K562 (cell line): ENCODE measurements around the gene DENND2A. TPM values are rescaled to one million over a fixed set of nuclear protein-coding genes. Genes with fewer than 3 reads are reported as not detected.
A peak's percentile ranks its signal among the peaks of the same experiment; 100 is the strongest.

Experiments used
- ATAC-seq: fragments of 200-7000 bp; cut with Tn5 transposase; 3 replicates; pipeline ENCODE4 v1.9.1; 2020; ENCODE audit warnings: moderate library complexity
- BruUV-seq: library from RNA; stranded (reverse); fragments of 400-500 nt; replicated peaks from 2 replicates; lab custom pipeline; 2021; lab: Mats Ljungman, UMichigan
- CTCF ChIA-PET: fragments of 300-600 bp; formaldehyde crosslinking; extraction: SDS; loops from one replicate; lab custom pipeline; 2021; ENCODE audit warnings: low intra/inter-chr PET ratio; lab: Yijun Ruan, JAX
- POLR2A ChIA-PET: fragments of 300-600, 350-650 bp; sonication (Branson Sonifier 250); formaldehyde crosslinking; extraction: SDS; loops from one replicate; lab custom pipeline; 2021; ENCODE audit warnings: antibody characterized with exemption, inconsistent platforms; lab: Yijun Ruan, JAX
- DNase-seq, 4 experiments: peaks; one replicate each; pipeline versions ENCODE4 v3.0.0 to v3.0.0-alpha.2; 2011 to 2018; ENCODE audit warnings: low spot score in 3 of 4, mixed read lengths in 3 of 4; ENCODE audit errors: extremely low read depth in 1 of 4
- FAIRE-seq: peaks from 2 replicates; lab custom pipeline; 2011; peaks lifted over from hg19 to GRCh38; lab: Jason Lieb, UNC
- H2AFZ ChIP-seq: 2 replicates; pipeline ENCODE4 v1.6.0; 2011; ENCODE audit warnings: low read depth, low read length, control low read depth, inconsistent platforms
- H3K27ac ChIP-seq: fragments of 200-600 bp; 3 replicates; pipeline ENCODE4 v1.8.0; 2011; ENCODE audit warnings: low read depth, mild to moderate bottlenecking, control low read depth, inconsistent platforms, low read length, moderate library complexity, mixed read lengths; ENCODE audit errors: extremely low read depth
- H3K27me3 ChIP-seq, 2 experiments: fragments of 300-600 bp in 1 of 2; 2 replicates in 1 of 2; 3 replicates in 1 of 2; pipeline versions ENCODE4 v1.6.0 to v1.8.0; 2011; ENCODE audit warnings: inconsistent platforms in 2 of 2, low read length in 2 of 2, mild to moderate bottlenecking in 1 of 2, mixed read lengths in 1 of 2, moderate library complexity in 1 of 2; ENCODE audit not compliant: control insufficient read depth in 2 of 2, insufficient read depth in 2 of 2
- H3K36me3 ChIP-seq: fragments of 300-600 bp; 3 replicates; pipeline ENCODE4 v1.8.0; 2011; ENCODE audit warnings: mild to moderate bottlenecking, low read length, inconsistent platforms; ENCODE audit not compliant: control insufficient read depth, insufficient read depth
- H3K4me1 ChIP-seq, 2 experiments: fragments of 200-600 bp in 1 of 2; replicated peaks in 1 of 2; 2 replicates in 1 of 2; 3 replicates in 1 of 2; pipeline versions ENCODE4 v1.5.1 to v1.8.0; 2011; ENCODE audit warnings: inconsistent platforms in 2 of 2, low read length in 2 of 2, mild to moderate bottlenecking in 1 of 2, mixed read lengths in 1 of 2, moderate library complexity in 1 of 2; ENCODE audit not compliant: control insufficient read depth in 2 of 2, insufficient read depth in 2 of 2
- H3K4me2 ChIP-seq: 2 replicates; pipeline ENCODE4 v1.6.1; 2011; ENCODE audit warnings: low read length, control low read depth, inconsistent platforms, mixed read lengths; ENCODE audit not compliant: insufficient read depth
- H3K4me3 ChIP-seq: fragments of 200-600 bp; sonication (generic), shearing (Covaris generic); 2 replicates; pipeline ENCODE4 v1.5.1; 2016; ENCODE audit warnings: control low read depth, inconsistent platforms
- H3K79me2 ChIP-seq: fragments of 200-600 bp; 3 replicates; pipeline ENCODE4 v1.8.0; 2011; ENCODE audit warnings: low read length, inconsistent platforms; ENCODE audit not compliant: control insufficient read depth, insufficient read depth
- H3K9ac ChIP-seq, 2 experiments: 2 replicates each; pipeline versions ENCODE4 v1.6.0 to v1.6.1; 2011; ENCODE audit warnings: low read depth in 2 of 2, low read length in 2 of 2, control low read depth in 1 of 2, inconsistent platforms in 1 of 2, mild to moderate bottlenecking in 1 of 2, mixed read lengths in 1 of 2; ENCODE audit not compliant: insufficient read depth in 1 of 2
- H3K9me1 ChIP-seq: one replicate; pipeline ENCODE4 v1.6.0; 2011; ENCODE audit warnings: inconsistent platforms, mild to moderate bottlenecking, low read length, moderate library complexity; ENCODE audit not compliant: control insufficient read depth, insufficient read depth
- H3K9me3 ChIP-seq: replicated peaks from 2 replicates; pipeline ENCODE4 v1.5.1; 2011; ENCODE audit warnings: low read depth, low read length, inconsistent platforms; ENCODE audit not compliant: control insufficient read depth, insufficient read depth
- H4K20me1 ChIP-seq: replicated peaks from 2 replicates; pipeline ENCODE4 v1.6.1; 2011; ENCODE audit warnings: low read length, inconsistent platforms, mixed read lengths; ENCODE audit not compliant: control insufficient read depth, insufficient read depth
- ARID3B ChIP-seq: fragments of 250-450 bp; sonication (Bioruptor Pico); IDR thresholded peaks from 2 replicates; pipeline ENCODE4 v1.4.0; 2020; ENCODE audit warnings: borderline replicate concordance
- CTCFL ChIP-seq: IDR thresholded peaks from 2 replicates; pipeline ENCODE4 v1.6.1; 2011; ENCODE audit warnings: borderline replicate concordance, low read depth, mild to moderate bottlenecking, moderate library complexity, low read length; ENCODE audit not compliant: insufficient read depth, poor library complexity, severe bottlenecking
- FUS ChIP-seq: fragments of 200-400 bp; formaldehyde crosslinking; optimal IDR thresholded peaks from 2 replicates; pipeline ENCODE3; 2017; ENCODE audit warnings: low read depth, low read length
- GATAD2A ChIP-seq: fragments of 450-650 bp; IDR thresholded peaks from 2 replicates; pipeline ENCODE4 v1.6.1; 2017
- HNRNPL ChIP-seq: fragments of 200-400 bp; formaldehyde crosslinking; IDR thresholded peaks from 2 replicates; pipeline ENCODE4 v1.6.1; 2017; ENCODE audit warnings: low read depth, mild to moderate bottlenecking, low read length
- L3MBTL2 ChIP-seq: fragments of 450-650 bp; IDR thresholded peaks from 2 replicates; pipeline ENCODE4 v1.6.1; 2016; ENCODE audit warnings: mild to moderate bottlenecking, moderate library complexity
- PREB ChIP-seq: sonication (generic); formaldehyde crosslinking; IDR thresholded peaks from 2 replicates; pipeline ENCODE4 v1.8.1; 2023; ENCODE audit warnings: mild to moderate bottlenecking, missing genetic modification reagents
- RBM39 ChIP-seq: fragments of 200-400 bp; formaldehyde crosslinking; optimal IDR thresholded peaks from 2 replicates; pipeline ENCODE3; 2018; ENCODE audit warnings: low read depth, low read length
- U2AF1 ChIP-seq: fragments of 200-400 bp; formaldehyde crosslinking; optimal IDR thresholded peaks from 2 replicates; pipeline ENCODE3; 2017; ENCODE audit warnings: mild to moderate bottlenecking, low read depth, low read length, moderate library complexity
- ZBTB49 ChIP-seq: sonication (generic); formaldehyde crosslinking; IDR thresholded peaks from 2 replicates; pipeline ENCODE4 v1.8.0; 2022; ENCODE audit warnings: missing genetic modification reagents, mild to moderate bottlenecking, borderline replicate concordance
- ZKSCAN1 ChIP-seq: fragments of 150-350 bp; IDR thresholded peaks from 2 replicates; pipeline ENCODE4 v1.6.1; 2016; ENCODE audit warnings: low read depth, low read length
- ZNF274 ChIP-seq: IDR thresholded peaks from 2 replicates; pipeline ENCODE4 v1.6.1; 2011; ENCODE audit warnings: low read depth, mild to moderate bottlenecking, low read length, moderate library complexity, borderline replicate concordance
- ZNF699 ChIP-seq: fragments of 250-450 bp; sonication (Bioruptor Pico); IDR thresholded peaks from 2 replicates; pipeline ENCODE4 v1.8.0; 2021; ENCODE audit warnings: mild to moderate bottlenecking, moderate library complexity; ENCODE audit not compliant: insufficient replicate concordance
- WGBS: fragments of 100-300 bp; shearing (Covaris generic); methylation state at CpG from one replicate; pipeline ENCODE4 v1.1.6; 2016; ENCODE audit warnings: low coverage, mixed read lengths; ENCODE audit not compliant: insufficient coverage; ENCODE audit errors: missing lambda C conversion rate; 5-methylcytosine and 5-hydroxymethylcytosine counted together
- in situ Hi-C: fragments of 300-500 bp; cut with MboI; formaldehyde crosslinking; loops from 4 replicates; pipeline ENCODE4 v1.15.0; 2018; ENCODE audit warnings: inconsistent platforms, mixed read lengths
- intact Hi-C: fragments of 100-400 bp; cut with micrococcal nuclease; formaldehyde crosslinking; loops from 2 replicates; pipeline ENCODE4 v1.14.2; 2022
- polyA plus RNA-seq, 8 experiments: library from polyadenylated mRNA; depleted of rRNA in 4 of 8; stranded (reverse) in 5 of 8; unstranded in 3 of 8; fragments of >200 nt; fragmentation: Nextera tagmentation in 2 of 8; fragmentation: Illumina TruSeq in 1 of 8; extraction: Ambion mirVana in 2 of 8; extraction: Trizol in 1 of 8; gene quantifications; 2 replicates each; pipeline versions ENCODE4 v1.2.1 to v1.2.3, GENCODE V29; 2011 to 2014; ENCODE audit warnings: inconsistent platforms in 1 of 8, missing spikeins in 1 of 8
- total RNA-seq, 7 experiments: library from RNA; depleted of rRNA in 6 of 7; stranded (reverse); fragments of >200 nt in 6 of 7; fragmentation: Illumina TruSeq in 2 of 7; extraction: Trizol in 2 of 7; gene quantifications; 2 replicates each; pipeline versions ENCODE4 v1.2.1 to v1.2.3, GENCODE V29; 2011 to 2021; ENCODE audit warnings: low replicate concordance in 1 of 7

The DENND2A gene
- total and polyA plus RNA-seq, 9 of the 15 experiments (the other 6 are each of a cell fraction or from before 2014, with no cell fraction given) = not detected

GRCh38 chr7:140478246-140479061 lies 162.2 kb downstream of the DENND2A start:
- no peaks in the 10 kb centered on the region for H3K9me1 ChIP-seq
- FAIRE-seq (no peak), ATAC-seq (peak; percentile 78), DNase-seq (peak in 2 of 4 experiments; percentile 67 to 85)
- no TSS peak for BruUV-seq
- WGBS = under 1% methylated on average over 55 of the region's 69 CpGs
- intact Hi-C loops = loop anchor here (1.0 to 5.0 kb wide), 4 partner anchors 10 to 534 kb away; partner anchors contain the start of genes KDM7A and MRPS33
- ChIA-PET POLR2A (interaction anchor here (0.5 to 4.1 kb wide), 17 partner anchors 9 to 669 kb away, joined by 3 to 44 read pairs (median 3); no protein-coding TSS in a partner anchor), CTCF (interaction anchor here (0.6 to 0.7 kb wide), 2 partner anchors 9 to 15 kb away, joined by 5 to 6 read pairs; no protein-coding TSS in a partner anchor)
- peaks cover 3% of the 10 kb centered on the region; the same call in 1 of the 3 replicates for H3K36me3 ChIP-seq
- in situ Hi-C loops = no loop called here
- H3K4me1 ChIP-seq = peaks cover 12 to 34% of the 10 kb centered on the region in 2 experiments
- no peaks in the 10 kb centered on the region for H3K9me3 ChIP-seq
- peak overlapping the region; percentile 91 for H3K27ac ChIP-seq
- H3K4me3 ChIP-seq = peak overlapping the region; percentile 93
- H3K27me3 ChIP-seq = no peaks in the 10 kb centered on the region
- H3K9ac ChIP-seq = peak overlapping the region; percentile 65 to 97
- peaks cover 55% of the 10 kb centered on the region for H3K79me2 ChIP-seq
- peak overlapping the region; percentile 77; the same call in 1 of the 2 replicates for H3K4me2 ChIP-seq
- H4K20me1 ChIP-seq = peaks cover 24% of the 10 kb centered on the region
- peak overlapping the region; percentile 96 for H2AFZ ChIP-seq
- TF ChIP-seq HNRNPL (peak; percentile 42; the same call in 1 of the 2 replicates), CTCFL (no peak), ZKSCAN1 (no peak), ZNF274 (no peak; the same call in 1 of the 2 replicates), PREB (CRISPR knock-in tag) (no peak), GATAD2A (no peak), RBM39 (no peak), ARID3B (no peak), FUS (peak; percentile 77), L3MBTL2 (no peak), U2AF1 (peak; percentile 29), ZNF699 (CRISPR knock-in tag) (no peak), ZBTB49 (peak; percentile 90)
